Stimulated activated naive CD4-positive, alpha-beta T cell (primary cell): Measurements from ENCODE around the gene PDE8B.

ENCODE experiments used
- DNase-seq, 6 experiments: peaks; one replicate each; lab custom pipeline; 2025; lab: John Stamatoyannopoulos, UW

Gene PDE8B, protein sequence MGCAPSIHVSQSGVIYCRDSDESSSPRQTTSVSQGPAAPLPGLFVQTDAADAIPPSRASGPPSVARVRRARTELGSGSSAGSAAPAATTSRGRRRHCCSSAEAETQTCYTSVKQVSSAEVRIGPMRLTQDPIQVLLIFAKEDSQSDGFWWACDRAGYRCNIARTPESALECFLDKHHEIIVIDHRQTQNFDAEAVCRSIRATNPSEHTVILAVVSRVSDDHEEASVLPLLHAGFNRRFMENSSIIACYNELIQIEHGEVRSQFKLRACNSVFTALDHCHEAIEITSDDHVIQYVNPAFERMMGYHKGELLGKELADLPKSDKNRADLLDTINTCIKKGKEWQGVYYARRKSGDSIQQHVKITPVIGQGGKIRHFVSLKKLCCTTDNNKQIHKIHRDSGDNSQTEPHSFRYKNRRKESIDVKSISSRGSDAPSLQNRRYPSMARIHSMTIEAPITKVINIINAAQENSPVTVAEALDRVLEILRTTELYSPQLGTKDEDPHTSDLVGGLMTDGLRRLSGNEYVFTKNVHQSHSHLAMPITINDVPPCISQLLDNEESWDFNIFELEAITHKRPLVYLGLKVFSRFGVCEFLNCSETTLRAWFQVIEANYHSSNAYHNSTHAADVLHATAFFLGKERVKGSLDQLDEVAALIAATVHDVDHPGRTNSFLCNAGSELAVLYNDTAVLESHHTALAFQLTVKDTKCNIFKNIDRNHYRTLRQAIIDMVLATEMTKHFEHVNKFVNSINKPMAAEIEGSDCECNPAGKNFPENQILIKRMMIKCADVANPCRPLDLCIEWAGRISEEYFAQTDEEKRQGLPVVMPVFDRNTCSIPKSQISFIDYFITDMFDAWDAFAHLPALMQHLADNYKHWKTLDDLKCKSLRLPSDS

DNA sequence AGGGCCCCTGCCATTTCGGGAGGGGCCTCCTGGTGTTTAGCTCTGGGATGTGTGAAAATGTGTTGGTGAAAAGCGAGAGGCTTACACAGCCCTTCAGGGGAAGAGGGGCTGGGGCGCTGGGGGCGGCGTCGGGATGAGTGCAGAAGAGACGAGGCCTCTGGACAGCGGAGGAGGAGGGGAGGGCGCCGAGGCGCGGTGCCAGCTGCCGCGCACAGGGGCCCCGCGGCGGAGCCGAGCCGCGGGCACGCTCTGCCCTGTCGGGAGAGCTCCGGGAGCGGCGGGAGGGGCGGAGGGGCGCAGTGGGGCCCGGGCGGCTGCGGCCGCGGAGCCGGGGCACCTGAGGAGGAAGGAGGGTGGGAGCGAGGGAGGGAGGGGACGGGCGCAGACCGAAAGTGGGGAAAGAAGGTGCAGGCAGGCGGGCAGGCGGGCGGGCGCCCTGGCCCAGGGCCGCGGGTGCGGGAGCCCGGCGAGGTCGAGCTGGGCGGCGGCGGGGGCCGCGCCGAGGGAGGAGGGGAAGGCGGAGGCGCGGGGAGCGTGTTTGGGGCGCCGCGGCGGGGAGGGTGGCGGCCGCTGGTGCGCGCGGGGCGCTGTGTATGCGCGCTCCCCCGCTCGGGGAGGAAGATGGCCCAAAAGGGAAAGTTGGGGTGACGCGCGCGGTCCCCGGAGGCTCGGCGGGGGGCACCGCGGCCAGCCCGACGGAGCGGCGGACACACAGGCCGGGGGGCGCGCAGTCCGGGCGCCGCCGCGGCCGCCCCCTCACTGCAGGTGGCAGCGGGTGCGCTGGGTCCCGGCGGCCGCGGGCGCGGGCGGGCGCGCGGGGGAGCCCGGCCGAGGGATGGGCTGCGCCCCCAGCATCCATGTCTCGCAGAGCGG, at the start of gene PDE8B:
Gene PDE8B (plus strand): TSS at position 590 of the 873 bp plus-strand sequence. CDS start 246 bp downstream, at position 836.
- peak in 3 of 6 experiments; percentile 16 to 31 (median 27) for DNase-seq

DNA sequence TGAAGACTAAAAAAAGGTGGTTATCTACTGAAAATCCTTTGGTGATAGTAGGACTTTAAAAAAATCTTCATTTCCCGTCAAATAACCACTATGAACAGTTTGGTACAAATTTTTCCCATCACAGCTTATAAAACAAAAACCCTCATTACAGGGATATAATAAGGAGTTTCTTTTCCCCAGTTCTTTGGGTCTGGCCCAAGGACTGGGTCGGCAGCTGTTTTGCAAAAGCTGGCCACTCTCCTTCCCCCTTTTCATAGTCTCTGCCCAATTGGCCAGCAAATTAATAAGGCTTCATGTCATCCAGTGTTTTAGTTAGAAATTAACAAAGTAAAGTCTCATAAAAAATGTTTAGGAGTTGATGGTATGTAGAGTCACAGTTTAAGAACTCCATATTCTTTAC, 47.0 kb upstream of the PDE8B start:
- no peak for DNase-seq

DNA sequence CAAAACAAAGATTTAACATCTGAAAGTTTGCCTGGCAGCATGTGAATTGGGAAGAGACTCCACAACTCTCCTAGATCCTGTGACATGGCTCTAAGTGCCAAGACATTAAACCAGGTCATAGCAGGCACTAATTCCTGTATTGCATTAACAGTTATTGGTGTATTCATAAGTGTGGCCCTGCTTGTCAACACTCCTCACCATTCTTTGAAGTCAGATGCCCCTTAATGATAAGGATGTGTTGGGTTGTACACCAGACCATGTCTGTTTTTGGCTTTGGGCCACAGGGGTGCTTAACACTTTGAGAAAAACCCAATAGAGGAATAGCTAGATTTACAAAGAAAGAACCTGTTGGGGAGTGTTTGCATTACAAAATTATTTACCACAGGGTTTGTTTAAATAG, 43.4 kb upstream of the PDE8B start:
- DNase-seq = no peak

DNA sequence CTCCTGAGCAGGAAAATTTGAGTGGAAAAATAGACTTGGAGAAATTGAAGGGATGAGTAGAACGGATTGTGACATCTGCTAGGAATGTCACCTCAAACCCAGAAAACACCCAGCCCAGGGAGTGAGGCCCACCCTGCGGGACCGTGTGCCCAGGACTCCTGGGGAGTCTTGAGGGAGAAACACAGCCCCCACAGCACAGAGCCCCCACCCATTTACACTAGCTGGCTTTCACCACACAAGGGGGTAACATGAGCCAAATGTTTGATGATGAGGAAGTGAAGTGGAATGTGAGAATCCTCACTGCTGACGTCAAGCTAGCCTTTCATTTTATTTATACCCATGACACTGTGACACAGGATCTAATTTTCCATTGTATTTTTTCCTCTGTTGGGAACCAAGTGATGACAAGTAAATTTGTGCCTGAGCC, 42.8 kb upstream of the PDE8B start:
- no peak for DNase-seq

DNA sequence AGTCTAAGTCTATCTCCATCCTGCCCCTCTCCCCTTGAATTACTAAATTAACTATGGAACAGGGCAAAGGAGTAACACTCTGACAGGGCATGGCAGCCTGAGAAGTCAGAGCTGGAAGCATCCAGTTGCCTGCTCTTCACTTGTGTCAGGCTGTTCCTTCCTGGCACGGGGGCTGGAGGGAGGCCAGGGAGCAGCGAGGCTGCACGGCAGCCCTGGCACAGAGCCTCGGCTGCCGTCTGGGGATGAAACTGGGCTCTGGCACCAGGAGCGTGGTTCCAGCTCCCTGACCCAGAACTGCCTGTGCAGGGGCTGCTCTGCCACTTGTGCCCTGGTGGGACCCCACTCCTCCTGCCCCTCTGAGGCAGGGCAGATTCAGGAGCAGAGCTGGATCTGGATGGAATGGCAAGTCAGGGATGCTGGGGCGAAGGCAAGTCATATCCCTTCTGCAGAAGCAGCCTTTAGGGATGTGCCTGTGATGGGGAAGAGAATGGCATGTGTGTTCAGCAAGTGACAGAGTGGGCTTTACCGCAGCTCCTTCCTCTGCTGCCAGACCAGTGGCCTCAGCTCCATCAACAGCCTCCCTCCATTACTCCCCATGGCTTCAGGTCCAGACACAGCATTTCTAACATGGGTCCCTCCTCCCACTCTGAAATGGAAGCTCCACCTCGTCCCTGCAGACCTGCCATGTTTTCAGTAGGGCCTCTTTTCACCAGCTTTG, 42.2 kb upstream of the PDE8B start:
- no peak for DNase-seq

DNA sequence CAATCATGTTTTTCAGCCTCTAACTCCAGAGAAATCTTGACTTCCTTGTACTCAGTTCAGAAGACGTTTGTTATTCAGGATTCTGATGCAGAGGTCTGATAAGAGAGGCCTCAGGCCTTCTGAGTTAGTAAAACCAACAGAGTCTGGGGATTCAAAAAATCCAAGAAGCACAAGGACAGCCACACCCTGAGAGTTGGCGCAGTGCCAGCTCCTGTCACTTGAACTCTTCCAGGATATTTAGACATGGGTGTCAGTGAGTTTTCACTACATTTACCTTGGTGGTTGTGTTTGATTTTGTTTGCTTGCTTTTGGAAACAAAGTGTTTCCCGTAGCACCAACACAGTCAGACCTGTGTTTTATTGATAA, 41.6 kb upstream of the PDE8B start:
- DNase-seq = no peak

DNA sequence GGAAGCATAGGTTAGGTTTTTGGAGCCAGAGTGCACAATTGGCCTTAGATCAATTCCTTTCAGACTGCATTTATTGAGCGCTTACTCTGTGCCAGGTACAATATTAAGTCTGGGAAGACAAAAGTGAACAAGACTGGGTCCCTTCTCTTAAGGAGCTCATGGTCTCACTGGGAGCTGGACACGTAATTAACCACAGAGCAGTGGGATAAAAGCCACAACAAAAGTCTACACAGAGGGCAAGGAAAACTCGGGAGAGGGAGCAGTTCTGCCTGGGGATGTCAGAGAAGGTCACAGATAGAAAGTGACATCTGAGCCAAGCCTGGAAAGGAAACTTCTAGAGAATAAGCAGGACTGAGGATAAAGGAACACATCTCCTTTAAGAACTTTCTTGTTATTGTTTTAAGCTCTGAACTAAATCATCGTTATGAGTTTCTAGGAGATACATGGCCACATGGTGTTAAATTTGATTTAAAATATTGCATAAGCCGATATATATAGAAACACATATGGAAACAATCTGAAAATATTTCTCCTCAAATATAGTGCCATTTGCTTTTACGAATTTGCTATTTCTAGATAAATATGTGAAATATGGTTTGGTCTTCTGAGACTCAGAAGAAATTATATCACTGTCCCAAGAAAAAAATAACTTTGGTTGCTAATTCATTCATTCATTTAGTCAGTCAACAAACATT, 40.1 kb upstream of the PDE8B start:
- no peak for DNase-seq

DNA sequence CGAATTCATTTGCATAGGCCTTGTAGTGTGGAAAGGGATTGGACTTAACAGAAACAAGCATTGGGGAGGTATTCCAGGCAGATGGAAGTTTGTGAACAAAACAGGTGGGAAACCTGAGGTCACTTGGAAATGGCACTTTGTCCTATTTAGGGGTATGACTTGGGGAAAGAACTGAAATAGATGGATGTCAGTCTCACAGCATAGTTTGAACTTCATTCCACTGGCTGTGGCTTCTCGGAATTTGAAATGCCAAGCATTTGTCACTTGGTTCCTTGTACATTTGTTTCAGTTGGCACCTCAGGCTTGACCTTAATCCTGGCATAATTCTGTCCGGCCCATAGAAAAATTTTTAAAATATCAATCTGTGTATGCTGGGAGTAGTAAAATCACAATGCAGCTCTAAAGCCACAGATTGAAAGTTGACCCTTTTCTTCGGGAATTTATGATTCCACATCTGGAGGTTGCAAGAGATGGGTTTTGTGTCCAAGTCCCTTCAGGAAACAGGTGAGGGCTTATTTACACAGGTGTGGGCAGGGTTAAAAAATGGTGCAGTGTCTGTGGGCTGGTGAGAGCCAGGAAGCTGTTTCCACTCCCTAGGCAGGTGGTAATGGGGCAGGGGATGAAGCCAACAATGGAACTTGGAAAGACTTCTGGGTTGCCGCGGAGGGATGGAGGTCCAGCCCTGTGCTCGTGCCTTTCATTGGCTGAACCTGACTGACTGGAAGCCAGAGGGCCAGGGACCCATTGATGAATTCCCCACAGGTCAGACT, 39.2 kb upstream of the PDE8B start:
- DNase-seq = no peak

DNA sequence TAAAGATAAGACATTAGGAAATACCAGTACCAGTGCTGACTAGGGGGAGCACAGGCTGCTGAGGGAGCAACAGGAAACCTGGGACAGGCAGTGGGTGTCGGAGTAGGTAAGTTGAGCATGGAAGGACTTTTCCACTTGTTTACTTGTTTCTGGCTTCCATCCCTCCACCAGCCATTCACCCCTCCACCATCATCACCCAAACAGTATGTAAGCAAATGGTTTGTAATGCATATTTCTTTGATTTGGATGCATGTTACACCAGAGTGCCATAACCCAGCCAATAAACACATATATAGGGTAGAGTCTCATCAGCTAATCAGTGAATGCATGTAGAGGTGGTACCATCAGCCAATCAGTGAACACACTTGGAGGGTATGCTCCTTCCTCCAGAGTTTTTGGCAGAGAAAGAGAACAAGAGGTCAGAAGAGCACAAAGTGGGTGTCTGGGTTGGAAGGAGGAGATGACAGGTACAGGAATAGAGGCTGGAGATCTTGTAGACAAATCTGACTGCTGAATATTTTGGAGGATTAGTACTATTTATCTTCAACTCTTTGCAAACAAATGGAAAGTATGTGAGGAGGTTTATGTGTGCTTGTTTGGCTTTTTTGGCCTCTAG, 37.7 kb upstream of the PDE8B start:
- DNase-seq = no peak

DNA sequence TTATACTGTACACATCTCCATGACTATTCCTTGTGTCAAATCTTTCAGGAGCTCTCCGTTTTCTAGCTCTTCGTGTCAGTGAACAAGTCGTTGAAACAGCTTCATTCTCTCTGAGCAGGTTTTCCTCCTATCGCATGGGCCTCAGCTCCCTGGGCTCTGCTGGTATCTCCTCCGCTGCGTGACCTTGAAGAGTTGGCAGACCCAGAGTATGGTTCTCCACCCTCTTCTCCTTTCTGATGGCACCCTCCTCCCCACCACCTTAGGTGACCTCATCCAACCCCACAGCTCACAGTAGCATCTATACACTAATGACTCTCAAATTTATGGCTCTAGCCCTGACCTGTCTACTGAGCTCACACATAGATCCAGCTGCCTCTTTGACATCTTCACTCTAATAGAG, 36.0 kb upstream of the PDE8B start:
- DNase-seq = no peak

DNA sequence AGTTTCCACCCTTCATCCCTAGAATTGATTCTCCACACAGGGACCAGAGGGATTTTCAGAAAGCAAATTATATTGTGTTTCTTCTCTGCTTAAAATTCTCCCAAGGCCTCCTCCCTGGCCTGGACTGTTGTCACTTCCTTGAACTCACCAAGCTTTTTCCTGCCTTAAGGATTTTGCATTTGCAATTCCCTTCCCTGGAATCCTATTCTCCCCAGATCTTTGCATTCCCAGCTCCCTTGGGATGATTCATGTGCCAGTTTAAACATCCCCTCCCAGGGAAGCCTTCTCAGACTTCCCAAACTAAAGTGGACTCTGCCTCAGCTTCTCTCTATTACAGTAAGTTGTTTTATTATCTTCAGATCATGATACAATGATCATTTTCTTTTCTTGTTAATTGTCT, 35.2 kb upstream of the PDE8B start:
- DNase-seq = no peak

DNA sequence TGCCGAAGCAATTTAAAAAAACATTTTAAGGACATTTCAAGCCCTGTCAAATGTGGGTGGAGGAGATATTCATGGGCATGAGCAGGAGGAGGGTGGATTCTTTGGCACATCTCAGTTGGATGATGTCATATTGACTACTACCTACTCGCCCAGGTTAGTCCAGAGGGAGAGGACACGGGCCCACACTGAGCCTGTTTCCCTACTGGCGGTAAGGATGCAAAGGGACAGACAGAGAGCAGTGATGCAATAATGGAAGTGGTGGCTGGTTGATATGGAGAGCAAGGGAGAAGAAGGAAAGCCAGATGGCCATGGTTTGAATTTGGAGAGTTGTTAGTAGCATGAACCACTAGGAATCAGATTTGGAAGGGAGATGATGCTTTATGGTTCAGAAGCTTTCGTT, 34.1 kb upstream of the PDE8B start:
- DNase-seq = no peak

DNA sequence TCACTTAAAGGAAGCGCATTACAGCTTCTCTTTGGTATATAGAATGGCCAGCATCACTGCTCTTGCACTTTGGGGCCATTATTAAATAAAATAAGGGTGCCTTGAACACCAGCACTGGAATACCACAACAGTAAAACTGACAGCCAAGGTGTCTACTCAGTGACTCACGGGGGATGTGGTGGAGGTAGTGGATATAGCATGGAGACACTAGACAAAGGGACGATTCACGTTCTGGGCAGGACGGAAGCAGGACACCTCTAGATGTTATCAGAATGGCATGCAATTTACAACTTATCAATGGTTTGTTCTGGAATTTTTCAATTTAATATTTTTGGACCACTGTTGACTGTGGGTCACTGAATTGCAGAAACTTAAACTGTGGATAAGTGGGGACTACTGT, 32.9 kb upstream of the PDE8B start:
- DNase-seq = no peak

DNA sequence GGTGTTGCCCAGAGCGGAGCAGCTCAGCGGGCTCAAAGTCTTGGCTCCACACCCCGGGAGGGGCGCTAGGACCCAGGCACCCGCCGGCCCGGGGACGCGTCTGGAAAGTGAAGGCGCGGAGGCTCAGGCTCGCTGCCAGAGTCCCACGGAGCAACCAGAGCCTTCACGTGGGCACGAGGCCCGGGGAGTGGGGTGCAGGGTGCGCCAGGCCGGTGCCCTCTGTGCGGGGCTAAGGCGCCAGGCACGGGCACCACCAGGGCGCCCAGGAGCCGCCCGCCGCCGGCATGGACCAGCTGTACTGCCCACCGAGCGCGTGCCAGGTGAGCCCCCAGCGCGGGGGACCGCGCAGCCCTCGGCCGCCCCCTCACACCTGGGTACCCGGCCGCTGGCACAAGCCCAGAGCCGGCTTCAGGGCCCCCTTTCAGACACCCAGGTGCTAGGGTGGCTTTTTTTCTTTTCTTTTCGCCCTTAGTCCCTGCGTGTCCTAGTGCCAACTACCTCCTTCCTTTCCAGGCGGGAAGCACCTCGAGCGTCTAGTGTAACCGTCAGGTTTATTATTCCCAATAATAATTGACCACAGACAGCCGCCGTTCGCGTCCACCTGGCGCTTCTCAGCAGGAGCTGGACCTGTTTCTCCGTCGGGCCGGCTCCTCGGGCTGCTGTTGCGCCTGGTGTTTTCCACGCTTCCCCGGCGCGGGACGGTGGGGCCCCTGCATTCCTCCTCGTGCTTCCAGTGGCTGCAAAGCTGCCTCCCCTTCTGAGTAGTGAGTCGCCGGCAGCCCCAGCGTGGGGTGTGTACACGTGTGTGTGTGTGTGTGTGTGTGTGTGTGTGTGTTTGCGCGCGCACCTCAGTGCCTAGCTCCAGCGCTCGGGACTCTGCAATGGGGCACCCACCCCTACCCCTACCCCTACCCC, 30.1 kb upstream of the PDE8B start:
- peak in 3 of 6 experiments; percentile 5 to 7 (median 6) for DNase-seq

DNA sequence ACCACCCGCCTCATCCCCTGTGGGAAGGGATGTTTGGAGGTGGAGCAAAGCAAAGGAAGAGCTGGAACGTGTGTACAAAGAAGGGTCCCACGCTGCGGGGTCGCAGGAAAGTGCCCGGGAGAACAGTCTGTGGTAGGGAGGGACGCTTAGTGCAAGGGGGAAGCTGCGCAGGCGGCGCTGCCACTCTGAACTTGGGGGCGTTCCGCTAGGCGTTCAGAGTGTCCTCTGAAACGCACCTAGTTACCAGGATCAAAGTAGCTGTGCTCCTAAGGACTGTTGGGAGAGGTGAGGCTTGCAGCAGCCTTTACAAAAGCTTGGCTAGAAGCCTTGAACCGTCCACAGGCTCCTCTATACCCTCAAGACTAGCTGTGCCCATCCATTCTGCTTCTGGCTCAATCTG, 29.3 kb upstream of the PDE8B start:
- no peak for DNase-seq

DNA sequence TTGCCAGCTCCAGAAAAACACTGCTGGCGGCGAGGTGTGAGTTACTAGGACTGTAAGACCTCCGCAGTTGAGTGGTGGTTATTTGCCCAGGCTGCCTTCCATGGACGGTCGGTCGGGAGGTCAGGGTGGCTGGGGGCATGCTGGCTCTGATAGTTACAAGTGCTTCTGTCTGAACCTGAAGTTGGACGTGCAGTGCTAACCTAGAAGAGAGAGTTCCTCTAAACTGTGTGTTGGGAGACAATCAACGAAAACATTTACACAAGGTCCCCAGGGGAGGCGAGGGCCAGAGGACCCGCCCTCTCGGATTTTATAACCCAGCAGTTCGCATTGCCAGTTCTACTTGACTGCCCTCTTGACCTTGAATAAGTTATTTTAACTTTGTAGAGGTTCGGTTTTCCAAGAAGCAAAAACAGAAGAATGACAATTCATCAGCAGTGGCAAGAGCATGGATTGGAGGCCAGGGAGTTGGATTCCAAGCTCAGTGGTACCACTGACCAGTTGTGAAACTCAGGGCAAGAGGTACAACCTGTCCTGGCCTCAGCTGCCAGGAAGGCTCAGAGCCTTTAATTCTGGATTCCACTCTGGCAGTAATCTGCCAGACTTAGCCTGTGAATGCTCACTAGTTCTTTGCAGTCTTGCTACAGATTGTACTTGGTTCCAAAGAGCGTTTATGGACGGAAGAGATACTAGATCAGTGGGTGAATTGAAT, 28.7 kb upstream of the PDE8B start:
- no peak for DNase-seq

DNA sequence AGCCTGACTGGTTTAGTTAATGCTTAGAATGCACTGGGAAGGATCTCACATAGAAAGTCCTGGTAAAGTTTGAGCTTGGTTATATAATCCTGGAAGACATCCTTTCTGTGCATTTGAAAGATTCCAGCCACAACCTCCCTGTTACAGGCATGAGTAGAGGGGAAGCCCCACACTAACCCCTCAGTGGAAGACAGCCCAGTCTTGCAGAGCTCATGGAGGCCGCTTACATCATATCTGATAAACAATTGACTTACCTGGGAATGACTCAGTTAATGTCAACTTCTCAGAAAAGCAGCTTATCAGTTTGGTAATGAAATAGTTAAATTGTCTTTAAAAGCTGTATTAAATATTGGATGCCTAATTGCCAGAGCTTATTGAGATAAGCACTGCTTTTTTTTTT, 28.1 kb upstream of the PDE8B start:
- DNase-seq = no peak
